ENCODE results near the gene NFYA.

DNA sequence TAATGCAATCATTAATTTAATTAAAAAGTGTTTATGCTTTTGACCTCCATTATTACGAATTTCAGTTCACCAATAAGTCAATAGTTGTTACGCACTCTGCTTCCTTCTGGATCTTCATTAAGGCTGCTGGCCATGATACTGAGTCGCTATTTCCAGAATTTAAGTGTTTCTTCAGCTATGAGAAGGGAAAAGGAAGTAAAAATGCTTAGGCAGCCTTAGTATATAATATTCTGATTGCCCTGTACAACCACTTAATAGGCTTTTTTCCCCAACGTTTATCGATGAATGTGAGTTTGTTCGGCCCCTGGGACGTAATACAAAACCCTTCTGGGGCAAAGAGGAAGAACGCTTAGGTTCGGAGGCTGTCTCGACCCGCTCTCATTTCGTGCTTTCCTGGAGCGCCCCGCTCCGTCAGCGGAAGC, 1.3 kb upstream of the NFYA start:
- TF ChIP-seq, protein P1, sequence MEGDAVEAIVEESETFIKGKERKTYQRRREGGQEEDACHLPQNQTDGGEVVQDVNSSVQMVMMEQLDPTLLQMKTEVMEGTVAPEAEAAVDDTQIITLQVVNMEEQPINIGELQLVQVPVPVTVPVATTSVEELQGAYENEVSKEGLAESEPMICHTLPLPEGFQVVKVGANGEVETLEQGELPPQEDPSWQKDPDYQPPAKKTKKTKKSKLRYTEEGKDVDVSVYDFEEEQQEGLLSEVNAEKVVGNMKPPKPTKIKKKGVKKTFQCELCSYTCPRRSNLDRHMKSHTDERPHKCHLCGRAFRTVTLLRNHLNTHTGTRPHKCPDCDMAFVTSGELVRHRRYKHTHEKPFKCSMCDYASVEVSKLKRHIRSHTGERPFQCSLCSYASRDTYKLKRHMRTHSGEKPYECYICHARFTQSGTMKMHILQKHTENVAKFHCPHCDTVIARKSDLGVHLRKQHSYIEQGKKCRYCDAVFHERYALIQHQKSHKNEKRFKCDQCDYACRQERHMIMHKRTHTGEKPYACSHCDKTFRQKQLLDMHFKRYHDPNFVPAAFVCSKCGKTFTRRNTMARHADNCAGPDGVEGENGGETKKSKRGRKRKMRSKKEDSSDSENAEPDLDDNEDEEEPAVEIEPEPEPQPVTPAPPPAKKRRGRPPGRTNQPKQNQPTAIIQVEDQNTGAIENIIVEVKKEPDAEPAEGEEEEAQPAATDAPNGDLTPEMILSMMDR (IDR thresholded peaks at IDR 0.05; ENCODE audit: poor library complexity), result no peak
- no peak for TF ChIP-seq EZH2 (IDR thresholded peaks at IDR 0.05; ENCODE audit: borderline replicate concordance)

All from hepatocyte (in vitro differentiated cells).